Brain pericyte (primary cell): ENCODE measurements around the gene ANKS6.
"Not testable (repeated sequence)": the region's sequence is repeated elsewhere in the genome, so short reads cannot be mapped to it uniquely, and the experiment has no call there.

Experiments
- DNase-seq: peaks from one replicate; pipeline ENCODE4 v3.0.0-alpha.2; 2012; ENCODE audit warnings: low read depth, low spot score

The ANKS6 gene

DNA sequence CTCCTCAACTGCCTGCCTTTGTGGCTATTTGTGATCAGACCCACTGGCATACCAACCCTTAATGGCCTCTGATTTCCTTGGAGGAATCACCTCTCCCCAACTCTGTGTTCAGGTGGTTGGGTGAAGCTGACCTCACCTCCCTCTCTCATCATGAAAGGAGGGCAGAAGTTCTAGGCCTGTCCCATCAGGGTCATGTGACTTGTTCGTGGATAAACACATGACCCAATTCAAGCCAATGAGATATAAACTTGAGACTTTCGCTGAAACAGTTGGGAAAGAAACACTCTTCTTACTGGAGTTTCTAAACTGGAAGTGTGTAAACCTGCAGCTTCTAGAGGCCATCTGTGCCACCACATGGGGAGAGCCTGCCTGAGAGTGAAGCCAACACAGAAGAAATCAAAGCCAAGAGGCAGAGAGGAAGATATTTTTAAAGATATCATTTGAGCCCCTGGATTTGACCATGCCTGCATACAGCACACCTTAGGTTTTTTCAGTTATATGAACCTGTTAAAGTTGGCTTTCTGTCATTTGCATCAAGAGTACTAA lies 93.4 kb downstream of the ANKS6 start:
- no peak for DNase-seq

DNA sequence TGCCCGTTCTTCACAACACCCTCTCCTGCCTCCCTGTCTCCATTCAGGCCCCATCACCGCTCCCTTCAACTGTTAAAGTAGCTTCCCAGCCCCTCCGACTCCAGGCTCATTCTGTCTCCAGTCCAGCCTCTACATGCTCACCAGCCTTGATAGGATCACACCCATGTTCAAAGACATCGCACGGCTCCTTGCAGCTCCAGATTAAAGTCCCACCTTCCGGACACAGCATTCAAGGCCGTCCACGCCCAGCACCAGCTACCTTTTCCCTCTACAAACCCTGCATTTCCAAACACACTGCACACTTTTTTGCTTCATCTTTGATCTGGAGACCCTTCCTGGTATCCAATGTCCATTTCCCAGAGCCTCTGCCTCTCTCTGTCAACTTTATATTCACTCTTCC lies 94.0 kb downstream of the ANKS6 start:
- DNase-seq = no peak

DNA sequence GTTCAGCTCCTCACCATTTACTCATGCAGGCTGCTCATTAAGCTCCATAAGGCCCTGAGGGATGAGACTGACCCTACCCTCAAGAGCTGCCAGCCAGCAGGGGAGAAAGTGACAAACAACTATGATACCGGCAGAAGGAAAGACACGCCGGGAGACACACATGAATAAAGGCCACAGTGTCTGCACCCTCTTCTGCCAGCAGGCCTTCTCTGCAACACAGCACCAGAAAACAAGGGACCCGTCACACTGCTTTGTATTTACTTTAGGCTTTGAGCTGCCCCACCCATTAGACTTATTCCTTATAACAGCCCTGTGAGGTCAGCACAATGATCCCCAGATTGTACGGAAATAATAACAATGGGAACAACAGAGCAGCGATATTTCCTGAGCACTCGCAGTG lies 94.8 kb downstream of the ANKS6 start:
- DNase-seq = no peak

DNA sequence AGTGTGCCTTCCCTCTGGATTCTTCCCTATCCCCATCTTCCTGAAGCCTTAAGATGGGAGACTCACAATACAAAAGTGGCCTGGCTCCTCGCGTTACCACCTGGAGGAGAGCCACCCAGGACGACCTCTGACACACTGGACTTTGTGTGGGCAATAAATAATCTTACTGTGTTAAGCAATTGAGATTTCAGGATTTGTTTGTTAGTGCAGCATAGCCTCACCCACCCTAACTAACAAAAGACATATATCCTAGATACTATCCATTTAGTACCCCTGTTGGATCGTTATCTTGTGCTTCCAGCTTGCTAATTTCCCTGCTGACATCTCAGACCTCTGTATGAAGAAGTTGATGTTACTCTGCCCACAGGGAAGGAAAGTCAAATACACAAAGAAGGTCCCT lies 95.6 kb downstream of the ANKS6 start:
- no peak for DNase-seq

DNA sequence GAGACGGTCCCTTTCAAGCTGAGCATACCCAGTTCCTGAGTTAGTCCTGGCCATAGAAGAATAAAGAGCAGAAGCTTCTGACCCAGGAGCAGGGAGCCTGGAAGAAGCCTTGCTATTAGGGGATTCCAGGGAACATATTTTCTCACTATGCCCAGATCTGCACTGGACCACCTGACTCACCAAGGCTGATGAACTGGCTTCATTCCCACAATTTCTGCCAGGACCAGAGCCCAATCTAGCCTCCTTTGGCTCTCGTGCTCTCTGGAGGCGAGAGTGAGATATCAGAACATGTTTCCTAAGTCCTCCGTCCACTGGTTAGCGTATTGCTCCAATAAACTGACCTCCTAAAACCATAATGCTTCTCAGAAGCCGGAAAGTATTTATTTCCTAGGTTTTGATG lies 97.5 kb downstream of the ANKS6 start:
- no peak for DNase-seq

- DNase-seq = no peak
Observed at GRCh38 chr9:98694943-98695342, 101.4 kb downstream of the ANKS6 start.

- no peak for DNase-seq
Observed at GRCh38 chr9:98692392-98692791, 104.0 kb downstream of the ANKS6 start.

- no peak for DNase-seq
Observed at GRCh38 chr9:98691890-98692289, 104.5 kb downstream of the ANKS6 start.

GRCh38 chr9:98690686-98691085 lies 105.7 kb downstream of the ANKS6 start:
- DNase-seq = no peak

- DNase-seq = no peak
Observed at GRCh38 chr9:98688710-98689495, 107.5 kb downstream of the ANKS6 start.

DNA sequence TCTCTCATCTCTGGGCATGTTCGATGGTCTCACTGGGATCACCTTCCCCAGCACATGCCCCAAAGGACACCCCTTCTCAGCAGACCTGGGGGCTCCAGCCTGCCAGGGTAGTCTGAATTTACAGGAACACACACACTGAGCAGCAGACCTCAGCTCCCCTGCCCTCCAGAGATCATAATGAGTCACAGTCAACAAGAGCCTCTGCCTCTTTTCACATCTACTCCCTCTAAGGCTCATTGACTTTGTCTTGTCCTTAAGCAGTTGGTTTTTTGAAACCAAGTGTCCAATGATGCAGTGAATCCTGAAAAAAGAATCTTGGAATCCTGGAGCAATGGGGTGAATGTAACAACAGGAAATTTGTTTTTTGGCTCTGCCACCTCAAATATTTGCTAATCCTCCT lies 108.4 kb downstream of the ANKS6 start:
- DNase-seq = no peak

DNA sequence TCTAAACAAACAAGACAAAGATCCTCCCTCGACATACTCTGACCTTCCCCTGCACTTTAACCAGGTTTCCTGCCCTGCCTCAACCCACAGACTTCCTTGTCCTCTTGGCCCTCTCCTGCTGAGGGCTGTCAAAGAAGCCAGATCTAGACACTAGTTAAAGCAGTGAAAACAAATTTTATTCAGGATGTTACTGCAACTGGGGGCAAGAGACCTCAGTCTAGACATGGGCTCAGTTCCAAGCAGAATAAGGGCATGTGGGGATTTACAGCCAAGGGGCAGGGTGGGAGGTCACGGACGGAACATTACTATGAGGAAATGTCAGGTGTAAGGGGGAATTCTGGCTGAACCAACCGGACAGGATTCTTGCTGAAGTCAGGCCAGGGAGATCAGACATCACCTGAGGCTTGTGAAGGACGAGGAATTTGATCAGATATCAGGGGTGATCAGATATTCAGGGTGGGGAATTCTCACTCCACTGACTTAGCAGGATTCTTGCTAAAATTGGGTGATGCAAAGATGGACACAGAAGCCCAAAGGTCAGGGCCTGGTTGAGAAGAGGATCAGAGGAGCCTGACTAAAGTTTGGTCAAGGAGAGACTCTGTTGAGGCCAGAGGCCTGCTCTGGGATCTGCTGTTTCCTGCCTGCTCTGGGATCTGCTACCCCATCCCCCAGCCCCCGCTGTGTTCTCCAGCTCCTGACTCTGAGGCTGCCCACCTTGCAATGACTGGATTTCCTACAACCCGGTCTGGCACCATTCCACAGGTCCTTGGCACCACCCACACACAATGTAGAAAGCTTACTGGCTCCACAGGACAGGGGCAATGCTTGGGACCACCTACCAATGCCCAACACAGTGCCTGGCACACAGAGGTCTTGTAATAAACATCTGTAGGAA lies 109.1 kb downstream of the ANKS6 start:
- DNase-seq = no peak

GRCh38 chr9:98684816-98685215 lies 111.5 kb downstream of the ANKS6 start:
- not testable (repeated sequence) for DNase-seq
